Spinal cord (tissue), 10 donors: ENCODE measurements around the gene LHX4. TPM values are rescaled to one million over a fixed set of nuclear protein-coding genes. Genes with fewer than 3 reads are reported as not detected.
A peak's percentile ranks its signal among the peaks of the same experiment; 100 is the strongest.

Experiments used
- DNase-seq, 6 donors: peaks; one replicate each; pipeline versions ENCODE4 v3.0.0 to v3.0.0-alpha.2; 2013 to 2015; ENCODE audit warnings: low spot score in 6 of 6, low read depth in 4 of 6
- H3K27ac ChIP-seq: one replicate; pipeline ENCODE4 v1.5.1; 2013; ENCODE audit warnings: low read depth, low read length, control low read depth
- H3K27me3 ChIP-seq: one replicate; pipeline ENCODE4 v1.6.1; 2013; ENCODE audit warnings: low read length; ENCODE audit not compliant: control insufficient read depth, insufficient read depth
- H3K36me3 ChIP-seq: one replicate; pipeline ENCODE4 v1.6.1; 2013; ENCODE audit warnings: low read length; ENCODE audit not compliant: control insufficient read depth, insufficient read depth
- H3K4me1 ChIP-seq: one replicate; pipeline ENCODE4 v1.6.1; 2013; ENCODE audit warnings: low read length; ENCODE audit not compliant: control insufficient read depth, insufficient read depth
- H3K4me3 ChIP-seq: one replicate; pipeline ENCODE4 v1.5.1; 2013; ENCODE audit warnings: low read depth, low read length, control low read depth
- H3K9me3 ChIP-seq: one replicate; pipeline ENCODE4 v1.6.1; 2013; ENCODE audit warnings: low read length; ENCODE audit not compliant: control insufficient read depth, insufficient read depth
- WGBS: methylation state at CpG from one replicate; pipeline ENCODE4 v1.1.5; 2013; ENCODE audit warnings: missing lambda C conversion rate; ENCODE audit not compliant: insufficient coverage; 5-methylcytosine and 5-hydroxymethylcytosine counted together
- long read RNA-seq, 4 donors: transcript quantifications; one replicate each; lab custom pipeline, GENCODE V29; 2026
- polyA plus RNA-seq, 2 donors: library from polyadenylated mRNA; unstranded; fragments of 120-200 nt; gene quantifications; one replicate each; pipeline ENCODE4 v1.2.1, GENCODE V29; 2013; ENCODE audit not compliant: insufficient read length in 2 of 2
- total RNA-seq, 2 donors: library from RNA; depleted of rRNA in 1 of 2; stranded (reverse); fragments of 120-200 nt in 1 of 2; fragments of >200 nt in 1 of 2; gene quantifications; one replicate each; pipeline versions ENCODE4 v1.2.3 to v1.2.4, GENCODE V29; 2013 to 2014
- donor health status: healthy.

Gene LHX4
- 1 to 10 TPM in 1 of 2 donors, under 1 TPM in 1; 0.39 to 1.3 TPM for total RNA-seq
- polyA plus RNA-seq: 1 to 10 TPM; 3.8 to 4.4 TPM
- long read RNA-seq, donor 1, partial matches to known transcripts: 75 of 75 reads
- long read RNA-seq, donor 1, other reads (novel, unspliced or antisense): 0 of 75 reads
- long read RNA-seq, donor 2: 0 reads
- long read RNA-seq, donor 3: 0 reads
- long read RNA-seq, donor 4: 0 reads

DNA sequence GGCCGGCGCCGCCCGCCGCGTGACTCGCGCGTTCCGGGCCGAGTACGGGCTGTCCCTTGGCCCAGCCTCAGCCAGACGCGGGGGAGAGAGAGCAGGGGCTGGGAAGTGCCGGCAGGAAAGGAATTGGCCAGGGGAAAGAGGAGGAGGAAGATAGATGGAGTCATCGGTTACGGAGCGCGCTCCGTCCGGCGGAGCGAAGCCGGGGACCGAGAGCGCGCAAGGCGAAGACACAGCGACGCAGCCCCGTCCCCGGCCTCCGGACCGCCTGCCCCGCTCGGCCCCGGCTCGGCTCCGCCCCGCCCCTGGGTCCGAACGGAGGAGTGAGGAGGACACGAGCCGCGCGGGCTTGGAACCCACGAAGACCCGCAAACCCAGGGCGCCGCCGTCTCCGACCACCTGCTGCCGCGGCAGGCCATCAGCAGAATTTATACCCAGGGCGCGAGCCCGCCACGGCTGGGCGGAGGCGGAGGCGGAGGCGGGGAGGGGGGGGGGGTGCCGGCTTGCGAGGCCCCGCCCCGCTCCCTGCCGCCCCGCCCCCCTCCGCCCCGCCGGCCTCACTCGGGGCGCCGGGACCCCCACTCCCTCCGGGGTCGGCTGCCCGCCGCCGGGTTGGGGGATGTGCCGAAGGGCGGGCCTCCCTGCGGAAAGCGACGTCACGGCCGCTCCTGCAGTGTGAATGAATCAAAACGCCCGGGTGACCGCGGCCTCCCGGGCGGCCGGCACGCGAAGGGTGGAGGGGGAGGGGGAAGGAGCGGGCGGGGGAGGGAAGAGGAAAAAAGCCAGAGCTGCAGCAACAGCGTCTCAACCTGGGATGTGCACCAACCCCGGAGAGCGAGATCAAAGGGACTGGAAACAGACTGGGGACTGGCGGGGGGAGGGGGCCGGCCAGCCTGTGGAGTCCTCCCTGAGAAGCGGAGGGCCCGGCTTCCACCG lies at the start of gene LHX4:
TSS of gene LHX4 (plus strand) at position 782 of the 933 bp plus-strand sequence. CDS start 266 bp downstream, outside the sequence.
- DNase-seq: peak in 2 of 6 donors; percentile 55 to 61
- no peaks in the 10 kb centered on the region for H3K9me3 ChIP-seq
- H3K27ac ChIP-seq: no peak within 1 kb of the TSS
- peaks cover 96% of the 10 kb centered on the region for H3K27me3 ChIP-seq
- no peaks in the 10 kb centered on the region for H3K36me3 ChIP-seq
- H3K4me3 ChIP-seq: peak within 1 kb of the TSS; percentile 31
- H3K4me1 ChIP-seq: peaks cover 46% of the 10 kb centered on the region
- WGBS: 0% methylated on average over 75 of the region's 105 CpGs

GRCh38 chr1:180181048-180181447 lies 49.0 kb upstream of the LHX4 start:
- no peak overlapping the region for H3K4me3 ChIP-seq
- H3K36me3 ChIP-seq: peaks cover 43% of the 10 kb centered on the region
- WGBS: 65% methylated on average over 5 of the region's 7 CpGs
- H3K4me1 ChIP-seq: peaks cover 24% of the 10 kb centered on the region
- peak in 1 of 6 donors; percentile 64 for DNase-seq
- no peaks in the 10 kb centered on the region for H3K9me3 ChIP-seq
- no peak overlapping the region for H3K27ac ChIP-seq
- peaks cover 3% of the 10 kb centered on the region for H3K27me3 ChIP-seq

GRCh38 chr1:180181996-180182642 lies 47.9 kb upstream of the LHX4 start:
- Histone ChIP-seq H3K9me3 (no peaks in the 10 kb centered on the region), H3K36me3 (peaks cover 52% of the 10 kb centered on the region), H3K4me3 (no peak overlapping the region), H3K4me1 (peaks cover 31% of the 10 kb centered on the region), H3K27ac (no peak overlapping the region), H3K27me3 (peaks cover 5% of the 10 kb centered on the region)
- no peak for DNase-seq
- 58% methylated on average over 23 of the region's 23 CpGs for WGBS

DNA sequence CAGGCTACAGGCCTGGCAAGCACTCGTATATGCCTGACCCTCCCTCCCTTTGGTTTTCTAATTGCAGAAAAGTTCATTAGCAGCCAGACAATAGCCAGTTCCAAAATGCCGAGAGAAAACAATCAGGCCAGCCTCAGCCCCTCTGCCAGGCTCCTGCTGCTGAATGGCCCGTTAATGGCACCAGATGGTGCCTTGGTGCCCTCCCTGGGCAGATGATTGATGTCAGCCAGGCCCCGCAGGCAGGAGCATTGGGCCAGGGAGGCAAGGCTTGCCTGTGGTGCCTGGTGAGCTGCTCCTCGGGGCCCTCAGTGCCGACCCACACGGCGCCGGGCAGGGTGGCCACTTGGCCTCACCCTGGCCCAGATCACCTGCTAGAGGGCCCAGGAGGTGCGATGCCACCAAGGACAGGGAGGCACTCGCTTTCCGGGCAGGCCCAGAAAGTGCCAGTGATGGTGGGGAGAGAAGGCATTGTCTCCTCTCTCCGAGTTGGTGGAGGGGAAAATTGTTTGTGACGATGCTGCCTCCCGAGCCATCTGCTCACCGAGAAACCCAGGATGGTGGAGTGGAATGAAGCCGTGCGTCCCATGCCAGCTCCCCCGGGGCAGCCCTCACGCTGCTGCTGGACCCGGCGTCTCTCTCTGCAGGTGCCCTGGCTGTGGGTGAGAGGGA lies 47.3 kb upstream of the LHX4 start:
- no peaks in the 10 kb centered on the region for H3K9me3 ChIP-seq
- H3K27ac ChIP-seq: peak overlapping the region; percentile 2
- DNase-seq: peak in 4 of 6 donors; percentile 23 to 88 (median 65)
- 24% methylated on average over 21 of the region's 22 CpGs for WGBS
- no peak overlapping the region for H3K4me3 ChIP-seq
- peaks cover 9% of the 10 kb centered on the region for H3K27me3 ChIP-seq
- peaks cover 34% of the 10 kb centered on the region for H3K4me1 ChIP-seq
- peaks cover 59% of the 10 kb centered on the region for H3K36me3 ChIP-seq

DNA sequence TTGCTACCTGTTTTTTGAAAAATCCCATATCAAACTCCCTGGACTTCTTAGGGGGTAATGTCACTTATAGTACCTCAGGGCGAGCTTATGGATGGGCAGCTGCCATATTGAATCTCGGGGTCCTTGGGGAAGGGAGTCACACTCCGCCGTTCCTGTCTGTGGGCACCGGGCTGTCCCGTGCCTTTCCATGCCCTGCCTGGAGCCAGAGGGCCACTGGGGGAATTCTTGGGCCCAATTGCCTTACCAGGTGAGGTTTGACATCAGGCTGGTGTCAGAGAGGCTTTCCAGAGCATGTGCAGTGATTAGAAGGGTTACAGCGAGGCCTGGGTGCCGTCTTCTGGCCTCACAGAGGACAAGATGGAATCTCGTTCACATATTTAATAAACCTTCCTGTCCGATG lies 46.6 kb upstream of the LHX4 start:
- H3K4me1 ChIP-seq: peaks cover 34% of the 10 kb centered on the region
- H3K4me3 ChIP-seq: no peak overlapping the region
- WGBS: 87% methylated on average over 9 of the region's 10 CpGs
- H3K27ac ChIP-seq: no peak overlapping the region
- no peak for DNase-seq
- H3K27me3 ChIP-seq: peaks cover 9% of the 10 kb centered on the region
- no peaks in the 10 kb centered on the region for H3K9me3 ChIP-seq
- peaks cover 65% of the 10 kb centered on the region for H3K36me3 ChIP-seq

DNA sequence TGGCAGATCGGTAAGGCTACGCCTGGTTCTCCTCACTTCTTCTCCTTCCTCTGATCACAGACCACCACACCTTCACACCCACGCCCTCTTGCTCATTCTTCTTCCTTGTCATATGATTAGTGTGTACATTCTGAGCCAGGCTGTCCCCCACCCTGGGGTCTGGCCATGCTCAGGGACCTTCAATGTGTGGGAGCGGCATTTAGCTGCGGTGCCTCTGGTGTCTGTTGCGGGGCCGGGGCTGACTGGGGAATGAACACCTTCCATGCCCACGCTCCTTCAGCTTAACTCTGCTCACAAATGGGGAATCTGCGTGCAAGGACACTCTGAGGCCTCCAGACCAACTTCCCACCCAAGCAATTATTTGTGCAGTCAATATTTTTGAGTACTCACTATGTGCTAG lies 46.0 kb upstream of the LHX4 start:
- Histone ChIP-seq H3K36me3 (peaks cover 71% of the 10 kb centered on the region), H3K27ac (no peak overlapping the region), H3K27me3 (peaks cover 11% of the 10 kb centered on the region), H3K9me3 (no peaks in the 10 kb centered on the region), H3K4me3 (no peak overlapping the region), H3K4me1 (peaks cover 34% of the 10 kb centered on the region)
- no peak for DNase-seq
- WGBS: 100% methylated on average over 2 of the region's 9 CpGs

DNA sequence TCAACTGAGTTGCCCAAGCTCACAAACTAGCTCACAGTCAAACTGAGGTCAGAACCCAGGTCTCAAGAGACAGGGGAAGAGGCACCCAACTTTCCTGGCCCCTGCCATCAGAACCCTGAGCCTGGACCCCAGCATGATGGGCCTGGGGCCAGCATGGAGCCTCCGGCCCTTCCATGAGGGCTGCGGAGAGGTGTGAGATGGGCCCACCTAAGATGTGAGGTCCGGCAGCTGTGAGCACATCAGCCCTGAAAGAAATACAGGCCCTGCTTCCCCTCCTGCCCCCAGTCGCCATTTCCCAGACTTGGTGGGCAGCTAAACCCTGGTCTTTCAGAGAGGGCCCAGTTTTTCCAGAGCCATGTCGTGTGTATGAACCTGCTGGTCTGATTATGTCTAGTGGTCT lies 44.8 kb upstream of the LHX4 start:
- WGBS: 96% methylated on average over 4 of the region's 5 CpGs

DNA sequence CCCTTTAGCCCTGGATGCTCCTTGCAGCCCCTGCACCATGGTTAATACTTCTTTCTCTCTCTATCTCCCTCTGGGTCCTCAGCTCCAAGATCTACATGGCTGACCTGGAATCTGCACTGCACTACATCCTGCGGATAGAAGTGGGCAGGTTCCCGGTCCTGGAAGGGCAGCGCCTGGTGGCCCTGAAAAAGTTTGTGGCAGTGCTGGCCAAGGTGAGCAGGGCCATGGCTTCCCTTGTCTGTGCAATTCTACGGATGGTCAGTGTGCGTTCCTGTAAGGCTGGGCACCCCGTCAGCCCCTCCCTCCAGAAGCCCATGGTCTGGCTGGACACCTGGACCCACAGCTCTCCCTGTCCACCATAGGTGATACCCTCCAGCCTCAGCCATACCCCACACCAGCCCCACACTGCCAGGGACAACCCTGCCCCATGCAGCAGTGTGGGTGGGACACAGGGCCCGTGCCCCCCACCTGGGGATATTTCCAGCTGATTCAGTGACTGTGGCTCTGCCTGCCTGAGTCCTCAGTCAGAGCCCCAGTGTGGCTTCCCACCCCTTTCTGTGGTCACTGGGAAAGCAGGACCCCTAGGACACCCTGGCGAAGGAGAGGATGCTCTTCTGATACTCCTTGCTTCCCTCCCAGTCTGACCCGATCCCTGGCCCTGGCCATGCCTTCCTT lies 44.0 kb upstream of the LHX4 start:
- peaks cover 34% of the 10 kb centered on the region for H3K4me1 ChIP-seq
- no peak for DNase-seq
- WGBS: 100% methylated on average over 8 of the region's 9 CpGs
- peaks cover 80% of the 10 kb centered on the region for H3K36me3 ChIP-seq
- H3K9me3 ChIP-seq: no peaks in the 10 kb centered on the region
- H3K27me3 ChIP-seq: peaks cover 11% of the 10 kb centered on the region
- H3K27ac ChIP-seq: no peak overlapping the region
- no peak overlapping the region for H3K4me3 ChIP-seq

More for the DNA sequence above, 44.8 kb upstream of the LHX4 start:
- Histone ChIP-seq H3K27me3 (peaks cover 11% of the 10 kb centered on the region), H3K4me1 (peaks cover 34% of the 10 kb centered on the region), H3K9me3 (no peaks in the 10 kb centered on the region), H3K36me3 (peaks cover 73% of the 10 kb centered on the region), H3K27ac (no peak overlapping the region), H3K4me3 (no peak overlapping the region)
- DNase-seq: no peak

DNA sequence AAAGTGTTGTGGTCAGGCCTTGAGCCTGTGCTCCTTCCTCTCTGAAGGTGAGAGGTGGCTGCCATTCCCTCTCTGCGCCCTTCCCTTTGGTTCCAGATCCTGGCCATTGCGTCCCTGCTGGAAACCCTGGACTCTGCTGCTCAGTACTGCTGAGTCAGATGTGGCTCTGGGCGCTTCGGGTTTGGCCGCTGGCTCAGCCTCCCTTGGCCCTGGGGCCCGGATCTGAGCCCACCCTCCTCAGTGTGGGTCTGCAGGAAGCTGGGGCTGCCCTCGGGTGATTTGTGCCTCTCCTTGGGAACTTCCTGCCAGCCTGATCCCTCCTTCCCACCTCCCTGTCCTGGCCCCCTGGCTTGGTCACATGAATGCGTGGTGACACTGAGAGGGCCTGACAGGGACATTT lies 43.2 kb upstream of the LHX4 start:
- no peak for DNase-seq
- Histone ChIP-seq H3K9me3 (no peaks in the 10 kb centered on the region), H3K4me1 (peaks cover 32% of the 10 kb centered on the region), H3K36me3 (peaks cover 86% of the 10 kb centered on the region), H3K27ac (no peak overlapping the region), H3K27me3 (peaks cover 11% of the 10 kb centered on the region), H3K4me3 (no peak overlapping the region)
- 48% methylated on average over 8 of the region's 8 CpGs for WGBS
